KBM-7 (cell line): ENCODE data around the gene SAMD4A.
A peak's percentile ranks its signal among the peaks of the same experiment; 100 is the strongest.

ENCODE experiments used
- DNase-seq: peaks from one replicate; pipeline ENCODE4 v3.0.0-alpha.2; 2015
- in situ Hi-C: fragments of 300-500 bp; cut with MboI; formaldehyde crosslinking; loops from 2 replicates; pipeline ENCODE4 v1.14.3; 2020; ENCODE audit warnings: low sequenced_read_pairs, low pct_unique_long_range_greater_than_20kb, mixed read lengths

SAMD4A gene

GRCh38 chr14:54817506-54817905, 250.6 kb downstream of the SAMD4A start:
- DNase-seq: no peak
- in situ Hi-C loops: no loop called here

- in situ Hi-C loops: no loop called here
- DNase-seq: peak; percentile 15
These were observed 251.5 kb downstream of the SAMD4A start for GRCh38 chr14:54818201-54819133.

- no peak for DNase-seq
- in situ Hi-C loops: no loop called here
These were observed 255.8 kb downstream of the SAMD4A start for GRCh38 chr14:54822685-54823084.

DNA sequence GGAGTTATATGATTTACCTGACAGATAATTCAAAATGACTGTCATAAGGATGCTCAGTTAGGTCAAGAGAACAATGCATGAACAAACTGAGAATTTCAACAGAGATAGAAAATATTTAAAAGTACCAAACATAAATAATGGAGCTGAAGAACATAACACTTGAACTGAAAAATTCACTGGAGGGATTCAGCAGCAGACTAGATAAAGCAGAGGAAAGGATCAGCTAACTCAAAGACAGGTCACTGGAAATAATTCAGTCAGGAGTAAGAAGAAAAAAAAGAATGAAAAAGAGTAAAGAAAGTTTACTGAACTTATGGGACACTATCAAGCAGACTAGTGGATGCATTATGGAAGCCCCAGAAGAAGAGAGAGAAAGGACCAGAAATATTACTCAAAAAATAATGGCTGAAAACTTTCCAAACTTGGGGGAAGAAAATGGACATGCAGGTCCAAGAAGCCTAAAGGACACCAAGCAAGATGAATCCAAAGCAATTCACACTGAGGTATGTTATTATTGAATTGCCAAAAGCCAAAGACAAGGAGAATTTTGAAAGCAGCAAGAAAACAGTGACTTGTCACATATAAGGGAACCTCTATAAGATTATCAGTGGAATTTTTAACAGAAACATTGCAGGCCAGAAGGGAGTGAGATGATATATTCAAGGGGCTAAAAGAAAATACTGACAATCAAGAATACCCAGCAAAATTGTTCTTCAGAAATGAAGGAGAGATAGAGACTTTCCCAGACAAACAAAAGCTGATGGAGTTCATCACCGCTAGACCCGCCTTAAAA, 257.0 kb downstream of the SAMD4A start:
- no peak for DNase-seq
- in situ Hi-C loops: no loop called here

GRCh38 chr14:54828037-54828436, 261.1 kb downstream of the SAMD4A start:
- no peak for DNase-seq
- in situ Hi-C loops: no loop called here

DNA sequence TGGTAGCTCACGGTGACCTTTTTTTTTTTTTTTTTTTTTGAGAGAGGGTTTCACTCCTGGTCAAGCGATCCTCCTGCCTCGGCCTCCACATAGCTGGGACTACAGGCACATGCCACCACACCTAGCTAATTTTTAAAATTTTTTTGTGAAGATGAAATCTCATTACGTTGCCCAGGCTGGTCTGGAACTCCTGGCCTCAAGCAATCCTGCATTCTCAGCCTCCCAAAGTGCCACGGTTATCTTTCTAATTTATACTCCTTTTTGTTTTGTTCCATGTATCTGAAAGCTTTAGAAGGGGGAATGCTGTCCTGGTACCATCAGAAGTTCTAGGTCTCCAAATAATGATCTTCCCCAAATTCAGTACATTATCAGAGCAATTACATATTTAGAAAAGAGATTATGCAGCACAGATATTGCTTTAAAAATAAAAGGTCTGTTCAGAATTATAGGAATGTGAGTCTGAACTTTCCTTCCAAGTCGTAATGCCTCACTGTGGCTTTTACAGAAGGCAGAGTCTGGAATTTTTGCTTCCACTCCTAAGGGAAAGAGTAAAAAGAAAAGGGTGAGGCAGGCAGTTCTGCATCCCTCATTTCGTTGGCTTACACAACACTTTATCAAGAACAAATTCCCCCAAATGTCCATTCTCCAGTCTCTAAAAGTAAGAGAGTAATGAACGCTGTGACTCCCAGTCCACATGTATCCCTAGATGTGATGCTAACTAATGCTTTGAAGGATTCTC, 262.7 kb downstream of the SAMD4A start:
- DNase-seq: no peak
- in situ Hi-C loops: no loop called here

GRCh38 chr14:54830650-54831049, 263.7 kb downstream of the SAMD4A start:
- no peak for DNase-seq
- in situ Hi-C loops: no loop called here

GRCh38 chr14:54834081-54834480, 267.2 kb downstream of the SAMD4A start:
- in situ Hi-C loops: no loop called here
- no peak for DNase-seq

DNA sequence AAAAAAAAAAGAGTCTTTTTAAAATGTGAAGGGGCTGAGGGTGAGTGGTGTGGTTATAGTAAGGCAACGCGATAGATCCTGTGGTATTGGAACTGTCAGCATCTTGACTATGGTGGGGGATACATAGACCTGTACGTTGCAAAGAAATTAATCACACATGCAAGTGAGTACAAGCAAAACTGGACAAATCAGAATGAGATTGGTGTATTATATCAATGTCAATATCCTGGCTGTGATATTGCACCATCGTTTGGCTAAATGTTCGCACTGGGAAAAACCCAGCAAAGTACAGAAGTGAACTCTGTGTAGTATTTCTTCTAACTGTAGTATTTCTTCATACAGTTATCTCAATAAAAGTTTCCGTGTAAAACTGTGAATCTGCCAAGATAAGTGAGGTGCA, 267.8 kb downstream of the SAMD4A start:
- no peak for DNase-seq
- in situ Hi-C loops: no loop called here

DNA sequence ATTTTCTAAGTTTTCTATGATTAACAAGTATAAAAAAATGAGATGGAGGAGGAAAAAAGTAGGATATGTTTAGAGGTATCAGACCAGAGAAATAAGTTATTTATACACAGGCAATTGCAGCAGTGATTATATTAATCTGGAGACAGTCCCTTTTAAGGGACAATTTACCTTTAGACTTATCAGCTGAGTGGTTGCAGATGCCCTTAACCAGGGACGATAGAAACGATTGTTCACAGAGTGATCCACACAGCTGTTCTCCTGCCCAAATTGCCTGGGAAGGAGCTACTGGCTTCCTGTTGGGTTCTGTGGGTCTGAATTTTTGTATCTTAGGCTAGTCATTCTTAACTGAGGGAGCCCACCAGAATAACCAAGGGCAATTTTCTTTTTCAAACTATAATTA, 269.3 kb downstream of the SAMD4A start:
- no peak for DNase-seq
- in situ Hi-C loops: no loop called here

DNA sequence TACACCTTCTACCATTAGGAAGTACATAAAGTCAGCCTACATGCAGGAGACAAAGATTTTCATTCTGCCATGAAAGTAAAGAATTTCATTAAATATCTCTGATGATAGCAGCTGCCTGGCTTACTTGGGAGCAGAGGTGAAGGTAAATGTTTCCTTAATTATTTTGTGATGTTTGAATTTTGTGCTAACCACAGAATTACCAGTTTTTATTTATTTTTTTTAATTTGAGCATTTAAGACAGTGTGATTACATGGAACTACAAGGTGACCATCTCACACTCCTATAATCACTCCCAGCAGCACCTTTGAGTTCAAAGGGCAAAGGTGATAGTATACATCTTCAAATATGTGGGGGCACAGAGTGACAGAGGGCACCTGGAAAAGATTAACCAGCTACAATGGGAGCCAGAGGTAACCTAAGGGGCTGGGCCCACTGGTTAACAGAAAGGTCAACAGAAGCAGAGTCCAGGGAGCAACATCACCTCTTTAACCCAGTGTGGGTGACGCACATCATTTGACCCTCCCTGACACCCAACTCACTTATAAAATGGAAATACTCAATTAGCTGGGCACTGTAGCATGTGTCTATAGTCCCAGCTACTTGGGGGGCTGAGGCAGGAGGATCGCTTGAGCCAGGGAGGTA, 270.7 kb downstream of the SAMD4A start:
- in situ Hi-C loops: no loop called here
- no peak for DNase-seq

- no peak for DNase-seq
- in situ Hi-C loops: no loop called here
These were observed 272.1 kb downstream of the SAMD4A start for GRCh38 chr14:54838931-54839512.

DNA sequence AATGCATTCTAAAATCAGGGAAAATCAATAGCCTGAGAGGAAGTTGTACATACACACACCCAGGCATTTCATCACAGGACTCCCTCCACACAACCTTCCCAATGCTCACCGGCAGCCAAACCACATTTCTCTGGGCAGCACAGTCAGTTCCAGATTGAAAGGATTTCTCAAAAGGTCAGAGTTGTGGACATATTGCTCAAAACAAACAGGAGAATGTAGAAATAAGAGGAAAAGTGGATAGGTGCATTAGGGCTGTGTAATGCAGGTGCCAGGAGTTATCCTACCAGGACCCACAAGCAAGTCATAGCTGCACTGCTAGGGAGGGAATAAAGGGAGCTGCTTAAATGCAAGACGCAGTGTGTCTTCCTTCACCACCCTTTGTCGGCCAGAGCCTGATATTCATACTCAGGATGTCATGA, 272.8 kb downstream of the SAMD4A start:
- in situ Hi-C loops: no loop called here
- DNase-seq: no peak

GRCh38 chr14:54840336-54840735, 273.4 kb downstream of the SAMD4A start:
- in situ Hi-C loops: no loop called here
- no peak for DNase-seq

DNA sequence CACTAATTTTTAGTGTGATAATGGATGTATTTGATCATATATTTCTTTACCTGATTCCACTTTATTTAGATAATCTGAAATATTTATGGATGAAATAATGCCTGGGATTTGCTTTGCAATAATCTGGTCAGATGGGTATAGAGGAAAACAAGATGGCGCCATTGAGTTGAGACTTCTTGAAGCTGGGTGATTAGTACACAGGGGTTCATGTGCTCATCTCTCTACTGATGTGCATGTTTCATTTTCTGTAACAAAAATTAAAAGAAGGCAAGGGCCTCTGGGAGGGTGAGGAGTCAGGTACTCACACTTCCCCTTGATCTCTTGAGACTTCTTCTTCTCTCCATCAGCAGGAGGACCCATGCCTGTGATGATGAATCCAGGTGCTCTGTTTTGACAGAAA, 273.9 kb downstream of the SAMD4A start:
- DNase-seq: no peak
- in situ Hi-C loops: no loop called here
